T follicular helper cell (primary cell): ENCODE measurements around the gene DAND5.
"Not testable (repeated sequence)": the region's sequence is repeated elsewhere in the genome, so short reads cannot be mapped to it uniquely, and the experiment has no call there.

ENCODE experiments used
- DNase-seq: peaks from one replicate; pipeline ENCODE4 v3.0.0-alpha.2; 2020; ENCODE audit warnings: low read depth

The DAND5 gene

GRCh38 chr19:12945479-12946091 lies 23.8 kb upstream of the DAND5 start, which contains the start of gene RAD23A:
Gene RAD23A, plus strand, starts transcription at chr19:12945862. Its CDS starts 87 bp downstream, at chr19:12945949.
- peak; percentile 97 for DNase-seq

GRCh38 chr19:12946092-12946721 lies 23.2 kb upstream of the DAND5 start:
- peak; percentile 30 for DNase-seq

GRCh38 chr19:12946731-12947496 lies 22.5 kb upstream of the DAND5 start:
- DNase-seq, result no peak

GRCh38 chr19:12947702-12948611 lies 21.4 kb upstream of the DAND5 start:
- DNase-seq, result no peak

GRCh38 chr19:12948612-12949362 lies 20.6 kb upstream of the DAND5 start:
- DNase-seq, result no peak

GRCh38 chr19:12949363-12950283 lies 19.8 kb upstream of the DAND5 start:
- no peak for DNase-seq

GRCh38 chr19:12952050-12952449 lies 17.3 kb upstream of the DAND5 start:
- not testable (repeated sequence) for DNase-seq

- no peak for DNase-seq
Observed at GRCh38 chr19:12952488-12953137, 16.8 kb upstream of the DAND5 start.

GRCh38 chr19:12953138-12953798 lies 16.1 kb upstream of the DAND5 start:
- no peak for DNase-seq

- DNase-seq, result no peak
Observed at GRCh38 chr19:12953799-12954611, 15.4 kb upstream of the DAND5 start.

GRCh38 chr19:12954612-12954962 lies 14.8 kb upstream of the DAND5 start:
- DNase-seq, result no peak

- not testable (repeated sequence) for DNase-seq
Observed at GRCh38 chr19:12955575-12955974, 13.8 kb upstream of the DAND5 start.

GRCh38 chr19:12955996-12956395 lies 13.4 kb upstream of the DAND5 start:
- no peak for DNase-seq

GRCh38 chr19:12956446-12957388 lies 12.7 kb upstream of the DAND5 start, which contains the start of gene GADD45GIP1:
Gene GADD45GIP1, minus strand, starts transcription at chr19:12957223. Its CDS starts 11 bp downstream, at chr19:12957212.
- peak; percentile 69 for DNase-seq

- DNase-seq, result not testable (repeated sequence)
Observed at GRCh38 chr19:12957389-12957952, 11.9 kb upstream of the DAND5 start.

- no peak for DNase-seq
Observed at GRCh38 chr19:12959481-12959880, 9.9 kb upstream of the DAND5 start.
